RWPE2 (cell line): ENCODE measurements around the gene STAT3.
"Not testable (repeated sequence)": the region's sequence is repeated elsewhere in the genome, so short reads cannot be mapped to it uniquely, and the experiment has no call there.

ENCODE experiments used
- ATAC-seq: fragments of 200-7000 bp; cut with Tn5 transposase; 3 replicates; pipeline ENCODE4 v1.9.1; 2021; ENCODE audit warnings: low read depth
- DNase-seq: peaks from one replicate; pipeline ENCODE4 v3.0.0-alpha.2; 2020; ENCODE audit warnings: low spot score
- H3K27ac ChIP-seq: fragments of 450-650 bp; 2 replicates; pipeline ENCODE4 v1.5.1; 2017; ENCODE audit warnings: mild to moderate bottlenecking; ENCODE audit not compliant: poor library complexity, severe bottlenecking
- H3K27me3 ChIP-seq: fragments of 250-450 bp; sonication (Bioruptor Pico); 2 replicates; pipeline ENCODE4 v1.5.1; 2021; ENCODE audit warnings: mild to moderate bottlenecking, moderate library complexity; ENCODE audit not compliant: insufficient read depth, poor library complexity, severe bottlenecking
- H3K36me3 ChIP-seq: fragments of 250-450 bp; sonication (Bioruptor Pico); 2 replicates; pipeline ENCODE4 v1.5.1; 2020; ENCODE audit warnings: low read depth, mild to moderate bottlenecking, moderate library complexity
- H3K4me1 ChIP-seq: fragments of 250-450 bp; sonication (Bioruptor Pico); 2 replicates; pipeline ENCODE4 v1.5.1; 2021; ENCODE audit warnings: mild to moderate bottlenecking, moderate library complexity; ENCODE audit not compliant: insufficient read depth, poor library complexity, severe bottlenecking
- H3K4me3 ChIP-seq: fragments of 250-450 bp; sonication (Bioruptor Pico); 2 replicates; pipeline ENCODE4 v1.5.1; 2021; ENCODE audit warnings: mild to moderate bottlenecking, moderate library complexity; ENCODE audit not compliant: severe bottlenecking
- H3K9me3 ChIP-seq: fragments of 250-450 bp; sonication (Bioruptor Pico); 2 replicates; pipeline ENCODE4 v1.5.1; 2021; ENCODE audit warnings: mild to moderate bottlenecking, moderate library complexity; ENCODE audit not compliant: severe bottlenecking
- TF ChIP-seq, protein P1 (sequence below): fragments of 450-650 bp; IDR thresholded peaks from one replicate; pipeline ENCODE4 v1.5.1; 2017; ENCODE audit warnings: mild to moderate bottlenecking, moderate library complexity; ENCODE audit not compliant: poor library complexity, severe bottlenecking

The STAT3 gene

DNA sequence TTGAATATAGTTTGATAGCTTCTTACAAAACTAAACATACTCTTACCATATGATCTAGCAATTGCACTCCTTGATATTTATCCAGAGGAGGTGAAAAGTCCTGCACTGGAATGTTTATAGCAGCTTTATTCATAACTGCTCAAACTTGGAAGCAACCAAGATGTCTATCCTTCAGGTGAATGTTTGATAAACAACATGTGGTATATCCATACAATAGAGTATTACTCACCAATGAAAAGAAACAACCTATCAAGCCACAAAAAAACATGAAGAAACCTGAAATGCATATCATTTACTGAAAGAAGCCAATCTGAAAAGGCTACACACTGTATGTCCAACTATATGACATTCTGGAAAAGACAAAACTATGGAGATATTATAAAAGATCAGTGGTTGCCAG, 16.1 kb downstream of the STAT3 start:
- ATAC-seq (no peak), DNase-seq (no peak)
- H3K36me3 ChIP-seq, result peaks cover 15% of the 10 kb centered on the region
- no peaks in the 10 kb centered on the region for H3K4me1 ChIP-seq
- no peak overlapping the region for H3K4me3 ChIP-seq
- peaks cover 6% of the 10 kb centered on the region for H3K9me3 ChIP-seq
- no peak overlapping the region for H3K27ac ChIP-seq
- no peaks in the 10 kb centered on the region for H3K27me3 ChIP-seq
- TF ChIP-seq, protein P1, sequence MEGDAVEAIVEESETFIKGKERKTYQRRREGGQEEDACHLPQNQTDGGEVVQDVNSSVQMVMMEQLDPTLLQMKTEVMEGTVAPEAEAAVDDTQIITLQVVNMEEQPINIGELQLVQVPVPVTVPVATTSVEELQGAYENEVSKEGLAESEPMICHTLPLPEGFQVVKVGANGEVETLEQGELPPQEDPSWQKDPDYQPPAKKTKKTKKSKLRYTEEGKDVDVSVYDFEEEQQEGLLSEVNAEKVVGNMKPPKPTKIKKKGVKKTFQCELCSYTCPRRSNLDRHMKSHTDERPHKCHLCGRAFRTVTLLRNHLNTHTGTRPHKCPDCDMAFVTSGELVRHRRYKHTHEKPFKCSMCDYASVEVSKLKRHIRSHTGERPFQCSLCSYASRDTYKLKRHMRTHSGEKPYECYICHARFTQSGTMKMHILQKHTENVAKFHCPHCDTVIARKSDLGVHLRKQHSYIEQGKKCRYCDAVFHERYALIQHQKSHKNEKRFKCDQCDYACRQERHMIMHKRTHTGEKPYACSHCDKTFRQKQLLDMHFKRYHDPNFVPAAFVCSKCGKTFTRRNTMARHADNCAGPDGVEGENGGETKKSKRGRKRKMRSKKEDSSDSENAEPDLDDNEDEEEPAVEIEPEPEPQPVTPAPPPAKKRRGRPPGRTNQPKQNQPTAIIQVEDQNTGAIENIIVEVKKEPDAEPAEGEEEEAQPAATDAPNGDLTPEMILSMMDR, result no peak

DNA sequence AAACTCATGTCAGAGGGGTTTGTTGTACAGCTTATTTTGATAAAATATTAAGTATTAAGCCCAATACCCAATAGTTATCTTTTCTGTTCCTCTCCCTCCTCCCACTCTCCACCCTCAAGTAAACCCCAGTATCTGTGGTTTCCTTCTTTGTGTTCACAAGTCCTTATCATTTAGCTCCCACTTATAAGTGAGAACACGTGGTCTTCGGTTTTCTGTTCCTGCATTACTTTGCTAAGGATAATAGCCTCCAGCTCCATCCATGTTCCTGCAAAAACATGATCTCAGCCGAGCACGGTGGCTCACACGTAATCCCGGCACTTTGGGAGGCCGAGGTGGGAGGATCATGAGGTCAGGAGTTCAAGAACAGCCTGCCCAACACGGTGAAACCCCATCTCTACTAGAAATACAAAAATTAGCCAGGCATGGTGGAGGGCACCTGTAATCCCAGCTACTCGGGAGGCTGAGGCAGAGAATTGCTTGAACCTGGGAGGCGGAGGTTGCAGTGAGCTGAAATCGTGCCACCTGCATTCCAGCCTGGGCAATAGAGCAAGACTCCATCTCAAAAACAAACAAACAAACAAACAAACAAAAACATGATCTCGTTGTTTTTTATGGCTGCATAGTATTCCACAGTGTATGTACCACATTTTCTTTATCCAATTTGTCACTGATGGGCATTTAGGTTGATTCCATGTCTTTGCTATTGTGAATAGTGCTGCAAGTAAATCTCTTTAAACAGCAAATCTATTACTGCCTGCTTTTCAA, 19.3 kb downstream of the STAT3 start:
- H3K27ac ChIP-seq, H3K4me1 ChIP-seq, DNase-seq, H3K9me3 ChIP-seq, H3K27me3 ChIP-seq, H3K4me3 ChIP-seq, ATAC-seq: not testable (repeated sequence)
- H3K36me3 ChIP-seq, result peaks cover 15% of the 10 kb centered on the region

DNA sequence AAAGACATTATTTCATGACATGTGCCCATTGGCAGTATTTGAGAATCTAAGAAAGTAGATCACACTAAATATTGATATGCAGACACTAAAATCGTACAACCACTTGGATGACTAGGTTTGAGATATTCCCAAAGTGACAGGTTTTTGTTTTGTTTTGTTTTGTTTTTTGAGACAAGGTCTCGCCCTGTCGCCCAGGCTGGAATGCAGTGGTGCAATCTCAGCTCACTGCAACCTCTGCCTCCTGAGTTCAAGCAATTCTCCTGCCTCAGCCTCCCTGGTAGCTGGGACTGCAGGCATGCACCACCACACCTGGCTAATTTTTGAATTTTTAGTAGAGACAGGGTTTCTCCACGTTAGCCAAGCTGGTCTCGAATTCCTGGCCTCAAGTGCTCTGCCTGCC, 19.9 kb downstream of the STAT3 start:
- H3K9me3 ChIP-seq, DNase-seq, H3K27me3 ChIP-seq, ATAC-seq, H3K4me1 ChIP-seq, H3K27ac ChIP-seq, H3K4me3 ChIP-seq: not testable (repeated sequence)
- peaks cover 15% of the 10 kb centered on the region for H3K36me3 ChIP-seq

DNA sequence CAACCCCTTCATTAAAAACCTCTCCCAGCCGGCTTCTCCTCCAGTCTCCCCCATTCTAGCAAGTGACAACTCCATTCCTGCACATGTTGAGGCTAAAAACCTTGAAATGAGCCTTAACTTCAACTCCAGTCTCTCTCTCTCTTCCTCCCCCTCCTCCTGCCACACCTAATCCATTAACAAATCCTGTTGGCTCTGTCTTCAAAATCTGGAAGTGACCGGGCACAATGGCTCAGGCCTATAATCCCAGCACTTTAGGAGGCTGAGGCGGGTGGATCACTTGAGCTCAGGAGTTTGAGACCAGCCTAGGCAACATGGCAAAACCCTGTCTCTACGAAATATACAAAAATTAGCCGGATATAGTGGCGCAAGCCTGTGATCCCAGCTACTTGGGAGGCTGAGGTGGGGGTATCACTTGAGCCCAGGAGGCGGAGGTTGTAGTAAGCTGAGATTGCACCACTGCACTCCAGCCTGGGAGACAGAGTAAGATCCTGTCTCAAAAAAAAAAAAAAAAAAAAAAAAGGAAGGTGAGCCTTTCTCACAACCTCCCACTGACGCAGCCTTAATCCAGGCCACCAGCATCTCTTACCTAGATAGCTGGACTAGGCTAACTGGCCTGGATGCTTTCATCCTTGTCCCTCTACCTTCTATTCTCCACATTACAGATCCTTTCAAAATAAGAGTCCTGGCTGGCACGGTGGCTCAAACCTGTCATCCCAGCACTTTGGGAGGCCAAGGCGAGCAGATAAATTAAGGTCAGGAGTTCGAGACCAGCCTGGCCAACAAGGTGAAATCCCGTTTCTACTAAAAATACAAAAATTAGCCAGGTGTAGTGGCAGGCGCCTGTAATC, 21.8 kb downstream of the STAT3 start:
- not testable (repeated sequence) for H3K4me3 ChIP-seq, H3K36me3 ChIP-seq, ATAC-seq, DNase-seq, H3K27me3 ChIP-seq, H3K9me3 ChIP-seq, H3K27ac ChIP-seq, H3K4me1 ChIP-seq

DNA sequence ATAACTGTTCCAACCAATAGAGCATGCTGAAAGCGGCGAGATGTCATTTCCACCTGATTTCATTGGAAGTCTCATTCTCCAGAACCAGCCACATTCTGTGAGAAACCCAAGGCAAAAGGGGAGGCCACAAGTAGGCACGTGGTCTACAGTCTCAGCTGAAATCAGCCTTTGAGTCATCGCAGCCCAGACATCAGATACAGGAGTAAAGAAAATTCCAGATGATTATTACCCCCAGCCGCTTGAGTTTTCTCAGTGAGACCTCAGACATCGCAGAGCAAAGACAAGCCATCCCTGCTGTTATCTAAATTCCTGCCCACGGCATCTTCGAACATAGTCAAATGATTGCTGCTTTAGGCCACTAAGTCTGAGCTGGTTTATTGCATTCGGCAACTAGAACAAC, 23.1 kb downstream of the STAT3 start:
- Histone ChIP-seq H3K9me3 (no peaks in the 10 kb centered on the region), H3K27ac (no peak overlapping the region), H3K36me3 (no peaks in the 10 kb centered on the region; the same call in 1 of the 2 replicates), H3K27me3 (no peaks in the 10 kb centered on the region), H3K4me3 (no peak overlapping the region), H3K4me1 (no peaks in the 10 kb centered on the region)
- DNase-seq (no peak), ATAC-seq (no peak)
- TF ChIP-seq, protein P1, result no peak

DNA sequence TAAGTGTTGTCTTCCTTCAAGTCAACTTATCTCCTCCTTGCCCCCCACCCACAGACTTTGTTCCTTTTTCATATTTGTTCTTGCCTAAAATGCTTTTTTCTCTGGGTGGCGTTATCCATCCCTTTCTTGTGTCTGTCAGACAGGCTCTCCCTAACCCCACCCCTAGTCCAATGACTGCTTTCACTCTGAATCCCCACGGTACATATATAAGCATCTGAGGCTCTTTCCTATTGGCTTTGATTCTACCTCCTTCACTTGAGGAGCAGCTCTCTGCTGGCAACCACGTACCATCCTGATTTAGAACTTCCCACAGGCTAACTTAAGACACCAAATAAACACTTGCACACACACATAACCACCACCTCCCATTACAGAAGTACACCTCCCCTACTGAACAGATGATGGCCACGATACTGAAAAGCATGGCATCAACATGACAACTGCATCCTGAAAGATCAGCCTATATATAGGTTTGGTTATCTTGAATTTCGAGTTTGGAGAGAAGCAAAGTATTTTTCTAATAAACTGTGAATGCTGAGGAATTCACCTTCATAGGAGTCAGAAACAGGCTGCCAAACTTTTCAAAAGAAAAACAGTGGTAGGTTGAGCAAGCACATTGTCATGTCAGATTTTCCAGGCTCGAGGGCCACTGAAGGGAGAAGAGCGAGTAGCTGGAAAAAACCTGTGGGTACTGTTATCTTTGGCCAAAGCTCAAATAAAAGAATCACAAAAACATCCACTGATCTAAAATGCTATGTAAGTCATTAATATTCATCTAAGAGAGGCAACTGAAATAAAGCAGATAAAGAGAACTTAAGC, 24.3 kb downstream of the STAT3 start:
- Histone ChIP-seq H3K27ac (no peak overlapping the region), H3K36me3 (no peaks in the 10 kb centered on the region; the same call in 1 of the 2 replicates), H3K27me3 (no peaks in the 10 kb centered on the region), H3K4me1 (no peaks in the 10 kb centered on the region), H3K9me3 (no peaks in the 10 kb centered on the region), H3K4me3 (no peak overlapping the region)
- TF ChIP-seq, protein P1, result no peak
- DNase-seq (no peak), ATAC-seq (no peak)
